HG03432 (cell line): ENCODE results near the gene SLC17A5.
"Not testable (repeated sequence)": the region's sequence is repeated elsewhere in the genome, so short reads cannot be mapped to it uniquely, and the experiment has no call there.

ENCODE experiments used
- ATAC-seq: cut with Tn5 transposase; IDR thresholded peaks from one replicate; pipeline ENCODE4 v1.9.1; 2021; ENCODE audit warnings: mild to moderate bottlenecking, moderate library complexity; ENCODE audit not compliant: unreplicated experiment

The SLC17A5 gene

GRCh38 chr6:73623480-73623879 lies 30.3 kb downstream of the SLC17A5 start:
- ATAC-seq, result not testable (repeated sequence)

DNA sequence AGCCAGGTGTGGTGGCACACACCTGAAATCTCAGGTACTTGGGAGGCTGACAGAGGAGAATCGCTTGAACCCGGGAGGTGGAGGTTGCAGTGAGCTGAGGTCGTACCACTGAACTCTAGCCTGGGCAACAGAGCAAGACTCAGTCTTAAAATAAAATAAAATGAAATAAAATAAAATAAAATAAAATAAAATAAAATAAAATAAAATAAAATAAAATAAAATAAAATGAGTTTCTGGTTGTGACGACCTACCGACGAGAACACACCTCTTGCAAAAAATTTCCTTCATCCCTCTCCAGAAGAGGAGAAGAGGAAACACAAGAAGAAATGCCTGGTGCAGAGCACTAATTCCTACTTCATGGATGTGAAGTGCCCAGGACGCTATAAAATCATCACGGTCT lies 35.7 kb downstream of the SLC17A5 start:
- not testable (repeated sequence) for ATAC-seq

DNA sequence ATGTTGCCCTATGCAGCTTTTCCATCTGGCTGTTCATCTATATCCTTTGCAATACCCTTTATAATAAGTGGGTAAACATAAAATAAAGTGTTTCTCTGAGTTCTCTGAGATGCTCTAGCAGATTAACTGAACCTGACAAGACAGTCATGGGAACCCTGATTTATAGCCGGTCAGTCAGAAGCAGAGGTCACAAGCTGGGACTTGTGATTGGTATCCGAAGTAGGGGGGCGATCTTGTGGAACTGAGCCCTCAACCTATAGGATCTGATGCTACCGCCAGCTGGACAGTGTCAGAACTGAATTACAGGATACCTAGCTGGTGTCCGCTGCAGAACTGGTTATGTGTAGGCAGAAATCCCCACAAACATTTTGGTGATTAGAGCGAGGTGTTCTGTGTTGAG lies 39.0 kb downstream of the SLC17A5 start:
- ATAC-seq, result no peak

- no peak for ATAC-seq
These were observed 39.8 kb downstream of the SLC17A5 start for GRCh38 chr6:73613806-73614536.

GRCh38 chr6:73612611-73613010 lies 41.2 kb downstream of the SLC17A5 start:
- ATAC-seq, result no peak

DNA sequence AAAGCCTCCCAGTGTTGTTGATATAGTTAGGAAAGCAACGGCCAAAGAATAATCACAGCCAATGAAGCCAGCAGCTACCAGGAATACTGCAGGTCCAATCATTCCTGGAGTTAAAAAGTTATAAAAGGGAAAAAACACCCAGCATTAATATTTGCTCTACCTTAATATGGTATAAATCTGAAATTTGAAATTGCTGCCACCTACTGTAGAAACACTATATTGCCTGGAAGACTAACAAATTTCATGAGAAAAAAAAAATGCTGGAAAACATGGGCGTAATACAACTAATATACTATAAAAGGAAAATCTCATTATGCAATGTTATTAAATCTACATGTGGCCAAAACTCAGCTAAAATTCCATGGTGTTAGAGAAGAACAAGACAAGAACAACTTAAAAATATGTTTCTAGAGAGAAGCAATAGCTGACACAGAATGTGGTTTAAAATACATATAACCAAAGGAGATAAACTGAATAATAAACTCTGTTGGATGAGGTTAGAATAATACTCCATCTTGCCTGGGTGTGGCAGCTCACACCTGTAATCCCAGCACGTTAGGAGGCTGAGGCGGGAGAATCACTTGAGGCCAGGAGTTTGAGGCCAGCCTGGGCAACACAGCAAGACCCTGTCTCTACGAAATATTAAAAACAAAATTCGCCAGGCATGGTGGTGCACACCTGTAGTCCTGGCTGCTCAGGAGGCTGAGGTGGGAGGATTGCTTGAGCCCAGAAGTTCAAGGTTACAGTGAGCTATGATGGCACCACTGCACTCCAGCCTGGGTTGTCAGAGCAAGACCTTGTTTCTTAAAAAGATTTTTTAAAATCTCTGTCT lies 43.1 kb downstream of the SLC17A5 start:
- ATAC-seq, result peak; percentile 37

DNA sequence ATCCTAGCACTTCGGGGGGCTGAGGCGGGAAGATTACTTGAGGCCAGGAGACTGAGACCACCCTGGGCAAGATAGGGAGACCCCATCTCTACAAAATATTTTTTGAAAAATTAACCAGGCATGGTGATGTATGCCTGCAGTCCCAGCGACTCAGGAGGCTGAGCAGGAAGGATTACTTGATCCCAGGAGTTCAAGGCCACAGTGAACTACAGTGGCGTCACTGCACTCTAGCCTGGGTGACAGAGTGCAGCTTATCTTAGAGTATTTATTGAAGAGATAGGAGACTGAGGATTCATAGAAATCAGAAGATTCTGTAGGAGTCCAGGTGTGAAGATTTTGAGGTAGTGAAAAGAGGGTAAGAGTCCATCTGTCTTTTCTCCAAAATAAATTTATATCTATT lies 45.0 kb downstream of the SLC17A5 start:
- no peak for ATAC-seq

DNA sequence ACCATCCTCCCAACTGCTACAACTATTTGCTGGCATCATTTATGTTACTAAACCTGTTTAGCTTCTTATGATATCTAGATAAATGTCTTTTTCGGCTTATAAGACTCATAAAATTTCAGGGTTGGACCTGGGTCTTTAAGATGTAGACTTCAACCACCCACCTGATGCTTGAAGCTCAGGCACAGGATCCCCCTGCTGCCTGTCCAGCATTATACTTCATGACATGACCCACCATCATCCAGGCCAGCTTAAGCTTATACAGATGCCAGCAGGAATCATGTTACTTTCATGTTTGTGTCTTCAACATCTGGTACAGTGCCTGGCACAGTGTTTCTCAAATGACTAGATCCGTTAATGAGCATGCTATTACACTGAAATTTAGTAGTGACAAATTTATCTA lies 47.4 kb downstream of the SLC17A5 start:
- no peak for ATAC-seq

- no peak for ATAC-seq
These were observed 49.3 kb downstream of the SLC17A5 start for GRCh38 chr6:73604461-73604860.

- no peak for ATAC-seq
These were observed 49.8 kb downstream of the SLC17A5 start for GRCh38 chr6:73604020-73604419.

DNA sequence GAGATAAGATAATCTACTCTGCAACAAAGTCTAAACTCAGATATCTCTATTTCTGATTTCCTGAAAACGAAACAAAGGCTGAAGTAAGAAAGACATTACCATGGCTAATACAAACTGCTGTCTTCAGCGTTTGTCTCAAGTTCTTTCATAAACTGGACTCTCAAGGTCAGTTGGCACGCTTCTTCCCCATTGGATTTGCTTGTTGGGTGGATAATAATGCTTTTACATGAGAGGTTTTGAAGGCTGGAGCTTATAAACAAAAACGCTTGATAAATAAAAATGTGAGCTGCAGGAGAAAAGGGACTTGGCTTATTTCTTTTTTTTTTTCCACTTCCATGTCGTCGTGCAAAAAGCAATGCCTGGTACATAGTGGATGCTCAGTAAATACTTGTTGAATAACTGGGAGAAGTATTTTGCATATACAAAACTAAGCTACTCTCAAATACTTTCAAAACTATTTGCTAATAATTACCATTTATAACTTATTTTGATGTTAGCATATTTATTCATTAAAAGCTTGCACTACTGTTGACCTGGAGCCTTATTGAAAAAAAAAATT lies 67.3 kb downstream of the SLC17A5 start:
- ATAC-seq, result peak; percentile 9

GRCh38 chr6:73585566-73586415 lies 68.0 kb downstream of the SLC17A5 start:
- peak; percentile 81 for ATAC-seq

DNA sequence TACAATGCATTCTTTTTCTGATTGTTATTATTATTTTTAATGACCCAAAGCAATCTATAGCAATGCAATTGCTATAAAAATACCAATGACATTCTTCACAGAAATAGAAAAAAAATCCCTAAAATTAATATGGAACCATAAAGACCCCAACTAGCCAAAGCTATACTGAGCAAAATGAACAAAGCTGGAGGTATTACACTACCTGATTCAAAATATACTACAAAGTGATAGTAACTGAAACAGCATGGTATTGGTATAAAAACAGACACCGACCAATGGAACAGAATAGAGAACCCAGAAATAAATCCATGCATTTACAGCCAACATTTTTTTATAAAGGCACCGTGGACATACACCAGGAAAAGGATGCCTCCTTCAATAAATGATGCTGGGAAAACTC lies 72.5 kb downstream of the SLC17A5 start:
- ATAC-seq, result no peak

DNA sequence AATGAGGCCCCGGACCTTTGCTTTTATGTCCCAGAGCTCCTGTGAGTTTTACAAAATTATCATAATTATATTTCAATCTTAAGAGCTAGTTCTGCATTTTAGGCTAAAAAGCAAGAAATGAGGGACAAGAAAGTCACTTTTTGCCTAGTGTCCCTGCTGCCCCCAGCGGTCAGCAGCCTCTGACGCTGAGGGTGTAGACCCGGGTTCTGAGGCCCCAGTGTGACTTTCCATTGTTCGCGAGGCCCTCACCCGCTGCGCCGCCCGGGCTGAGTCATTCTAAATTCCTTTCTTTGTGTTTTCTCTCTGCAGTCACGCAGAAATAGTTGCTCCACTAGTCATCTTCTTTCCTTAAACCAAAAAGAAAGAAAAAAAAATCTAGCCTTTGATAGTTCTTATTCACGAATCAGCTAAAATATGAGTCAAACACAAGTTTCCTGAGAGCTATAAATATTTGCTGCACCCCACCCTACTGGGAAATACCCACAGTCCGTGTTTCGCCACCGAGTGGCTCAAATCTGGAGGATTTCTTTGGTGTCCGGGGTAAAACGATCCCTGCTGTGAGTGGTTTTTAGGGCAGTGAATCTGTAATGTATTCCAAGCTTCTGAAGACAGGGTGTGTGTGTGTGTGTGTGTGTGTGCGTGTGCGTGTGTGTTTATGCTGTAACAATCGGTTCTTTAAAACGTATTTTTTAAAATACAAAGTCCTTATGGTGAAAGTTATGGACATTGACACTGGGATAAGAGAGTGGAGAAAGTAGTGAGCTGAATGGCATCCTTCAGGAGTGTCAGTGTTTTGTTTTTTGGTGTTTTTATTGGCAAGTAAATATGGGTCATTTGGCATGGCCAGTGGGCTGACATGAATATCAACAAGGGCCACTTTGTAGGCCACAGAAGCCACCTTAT lies 73.3 kb downstream of the SLC17A5 start:
- ATAC-seq, result peak; percentile 88

DNA sequence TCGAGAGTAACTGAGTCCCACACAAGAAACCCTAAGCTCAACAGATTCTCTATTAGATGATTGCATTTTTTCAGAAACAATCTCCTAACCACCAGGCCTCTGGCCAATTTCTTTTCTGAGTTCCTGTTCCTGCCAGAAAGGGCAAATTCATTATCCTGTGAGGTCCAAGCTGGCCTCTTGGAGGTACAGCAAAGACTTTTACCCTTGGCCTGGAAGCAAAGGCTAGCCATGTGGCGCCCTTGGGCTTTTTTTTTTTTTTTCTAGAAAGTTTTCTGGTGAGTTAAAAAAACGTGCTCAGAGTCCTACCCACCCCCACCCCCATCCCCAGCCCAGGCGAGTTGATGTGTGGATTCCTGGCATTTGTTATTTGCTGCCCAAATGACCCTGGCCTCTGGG lies 73.9 kb downstream of the SLC17A5 start:
- peak; percentile 22 for ATAC-seq

GRCh38 chr6:73579389-73579788 lies 74.4 kb downstream of the SLC17A5 start:
- peak; percentile 20 for ATAC-seq

DNA sequence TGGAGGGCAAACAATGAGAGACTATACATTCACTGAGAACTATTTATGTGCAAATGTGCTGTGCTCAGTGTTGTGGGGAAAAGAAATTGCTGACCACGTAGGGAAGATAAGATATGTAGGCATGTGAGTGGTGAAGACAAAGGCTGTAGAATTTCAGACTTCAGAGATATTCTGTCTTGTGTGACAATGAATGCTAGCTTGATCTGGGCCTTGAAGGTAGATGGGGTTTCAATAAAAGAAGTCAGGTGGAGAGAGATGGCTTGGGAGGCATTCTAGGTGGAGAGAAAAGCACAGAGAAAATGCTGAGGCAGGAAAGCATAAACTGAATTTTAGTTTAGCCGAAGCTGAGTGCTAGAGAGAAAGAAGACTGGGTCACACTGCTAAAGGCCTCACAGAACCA lies 76.1 kb downstream of the SLC17A5 start:
- no peak for ATAC-seq

DNA sequence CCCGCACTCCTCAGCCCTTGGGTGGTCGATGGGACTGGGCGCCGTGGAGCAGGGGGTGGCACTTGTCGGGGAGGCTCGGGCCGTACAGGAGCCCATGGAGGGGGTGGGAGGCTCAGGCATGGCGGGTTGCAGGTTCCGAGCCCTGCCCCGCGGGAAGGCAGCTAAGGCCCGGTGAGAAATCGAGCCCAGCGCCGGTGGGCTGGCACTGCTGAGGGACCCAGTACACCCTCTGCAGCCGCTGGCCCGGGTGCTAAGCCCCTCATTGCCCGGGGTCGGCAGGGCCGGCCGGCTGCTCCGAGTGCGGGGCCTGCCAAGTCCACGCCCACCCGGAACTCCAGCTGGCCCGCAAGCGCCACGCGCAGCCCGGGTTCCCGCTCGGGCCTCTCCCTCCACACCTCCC lies 81.3 kb downstream of the SLC17A5 start:
- ATAC-seq, result not testable (repeated sequence)

DNA sequence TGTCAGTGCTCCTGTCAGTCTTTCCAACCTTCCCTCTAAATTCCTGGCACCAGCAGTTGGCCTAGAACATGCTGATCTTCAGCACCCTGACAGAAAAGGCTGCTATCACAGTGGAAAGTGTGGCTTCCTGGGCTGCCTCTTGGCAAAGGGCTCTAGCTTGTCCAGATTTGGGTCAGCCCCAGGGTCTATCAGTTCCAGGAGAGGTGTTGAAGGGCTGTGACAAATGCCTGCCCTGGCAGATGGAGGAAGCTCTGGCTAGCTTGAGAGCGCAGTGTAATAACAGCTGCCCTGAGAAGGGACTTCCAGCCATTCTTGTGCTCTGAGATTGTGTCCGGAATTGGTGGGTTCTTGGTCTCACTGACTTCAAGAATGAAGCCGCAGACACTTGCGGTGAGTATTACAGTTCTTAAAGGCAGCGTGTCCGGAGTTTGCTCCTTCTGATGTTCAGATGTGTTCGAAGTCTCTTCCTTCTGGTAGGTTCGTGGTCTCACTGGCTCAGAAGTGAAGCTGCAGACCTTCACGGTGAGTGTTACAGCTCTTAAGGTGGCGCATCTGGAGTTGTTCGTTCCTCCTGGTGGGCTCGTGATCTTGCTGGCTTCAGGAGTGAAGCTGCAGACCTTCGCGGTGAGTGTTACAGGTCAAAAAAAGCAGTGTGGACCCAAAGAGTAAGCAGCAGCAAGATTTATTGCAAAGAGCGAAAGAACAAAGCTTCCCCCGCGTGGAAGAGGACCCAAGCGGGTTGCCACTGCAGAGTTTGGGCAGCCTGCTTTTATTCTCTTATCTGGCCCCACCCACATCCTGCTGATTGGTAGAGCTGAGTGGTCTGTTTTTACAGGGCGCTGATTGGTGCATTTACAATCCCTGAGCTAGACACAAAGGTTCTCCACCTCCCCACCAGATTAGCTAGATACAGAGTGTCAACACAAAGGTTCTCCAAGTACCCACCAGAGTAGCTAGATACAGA lies 82.3 kb downstream of the SLC17A5 start:
- not testable (repeated sequence) for ATAC-seq
